RPMI8226 (cell line): ENCODE data around the gene SLC39A13.

Experiments
- DNase-seq: peaks from one replicate; pipeline ENCODE4 v3.0.0-alpha.2; 2015

SLC39A13 gene

DNA sequence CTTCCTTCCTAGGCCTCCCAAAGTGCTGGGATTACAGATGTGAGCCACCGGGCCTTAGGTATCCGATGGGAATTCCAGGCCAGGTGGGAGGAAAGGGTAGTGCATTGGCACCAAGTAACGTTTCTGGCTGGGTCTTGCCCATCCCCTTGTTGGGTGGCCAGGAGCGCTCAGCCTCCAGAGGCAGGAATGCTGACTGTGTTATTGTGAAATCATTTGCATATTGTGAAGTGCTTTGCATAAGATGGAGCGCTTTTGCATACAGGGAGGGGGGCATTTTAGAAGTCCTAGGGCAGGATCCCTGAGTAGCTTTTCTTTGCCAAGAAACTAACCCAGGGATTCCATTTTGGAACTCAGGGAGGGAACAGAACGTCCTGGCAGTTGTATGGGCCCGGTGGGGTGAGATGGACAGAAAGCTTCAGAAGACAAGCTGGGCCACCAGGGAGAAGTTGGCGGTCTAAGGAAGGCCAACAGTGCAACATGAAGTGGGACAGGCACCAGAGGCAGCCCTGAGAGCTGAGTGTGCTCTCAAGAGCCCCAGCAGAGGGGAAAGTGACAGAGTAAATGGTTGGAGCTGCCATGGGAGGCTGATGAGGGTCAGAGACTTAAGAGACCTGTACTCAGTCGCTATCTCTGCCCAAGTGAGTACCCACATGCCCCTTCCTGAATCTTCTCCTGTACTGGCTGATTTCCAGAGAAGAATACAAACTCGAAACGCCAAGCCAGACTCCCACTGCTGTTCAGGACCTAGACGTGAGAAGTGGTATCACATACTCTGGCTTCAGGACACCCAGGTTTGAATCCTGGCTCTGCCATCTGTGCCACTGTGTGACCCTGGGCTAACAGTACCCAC lies 1.3 kb upstream of the SLC39A13 start:
- DNase-seq, result peak; percentile 62

GRCh38 chr11:47408598-47409439 lies 429 bp downstream of the SLC39A13 start:
- peak; percentile 19 for DNase-seq

DNA sequence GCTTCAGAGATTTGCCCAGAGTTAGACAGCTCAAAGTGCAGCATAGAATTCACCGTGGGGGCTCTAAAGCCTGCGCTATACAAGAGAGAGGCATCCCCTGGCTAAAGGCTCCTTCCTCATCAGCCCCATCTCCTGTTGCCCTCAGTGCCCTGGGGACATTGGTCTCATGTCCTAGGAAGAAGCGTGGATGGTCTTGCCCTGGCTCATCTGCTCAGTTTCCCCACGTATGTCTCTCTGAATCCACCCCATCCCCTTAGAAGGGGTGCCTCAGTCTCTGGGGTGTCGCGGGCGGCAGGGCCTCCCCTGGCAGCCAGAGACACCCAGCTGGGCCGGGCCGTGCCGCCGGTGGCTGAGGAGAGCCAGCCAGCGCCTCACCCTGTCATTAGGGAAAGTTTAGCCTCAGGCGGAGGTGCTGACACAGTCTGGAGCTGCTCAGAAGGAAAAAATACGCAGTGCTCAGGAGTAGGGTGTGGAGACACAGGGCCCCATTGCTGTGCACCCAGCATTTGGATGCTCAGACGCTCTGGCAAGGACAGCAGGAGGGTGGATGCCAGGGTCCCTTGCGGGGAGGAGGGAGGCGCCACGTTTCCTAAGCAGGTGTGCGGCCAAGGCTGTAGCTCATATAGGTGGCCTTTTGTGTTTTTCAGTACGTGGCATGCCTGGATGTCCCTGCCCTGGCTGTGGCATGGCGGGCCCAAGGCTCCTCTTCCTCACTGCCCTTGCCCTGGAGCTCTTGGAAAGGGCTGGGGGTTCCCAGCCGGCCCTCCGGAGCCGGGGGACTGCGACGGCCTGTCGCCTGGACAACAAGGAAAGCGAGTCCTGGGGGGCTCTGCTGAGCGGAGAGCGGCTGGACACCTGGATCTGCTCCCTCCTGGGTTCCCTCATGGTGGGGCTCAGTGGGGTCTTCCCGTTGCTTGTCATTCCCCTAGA lies 1.3 kb downstream of the SLC39A13 start:
- DNase-seq, result no peak

DNA sequence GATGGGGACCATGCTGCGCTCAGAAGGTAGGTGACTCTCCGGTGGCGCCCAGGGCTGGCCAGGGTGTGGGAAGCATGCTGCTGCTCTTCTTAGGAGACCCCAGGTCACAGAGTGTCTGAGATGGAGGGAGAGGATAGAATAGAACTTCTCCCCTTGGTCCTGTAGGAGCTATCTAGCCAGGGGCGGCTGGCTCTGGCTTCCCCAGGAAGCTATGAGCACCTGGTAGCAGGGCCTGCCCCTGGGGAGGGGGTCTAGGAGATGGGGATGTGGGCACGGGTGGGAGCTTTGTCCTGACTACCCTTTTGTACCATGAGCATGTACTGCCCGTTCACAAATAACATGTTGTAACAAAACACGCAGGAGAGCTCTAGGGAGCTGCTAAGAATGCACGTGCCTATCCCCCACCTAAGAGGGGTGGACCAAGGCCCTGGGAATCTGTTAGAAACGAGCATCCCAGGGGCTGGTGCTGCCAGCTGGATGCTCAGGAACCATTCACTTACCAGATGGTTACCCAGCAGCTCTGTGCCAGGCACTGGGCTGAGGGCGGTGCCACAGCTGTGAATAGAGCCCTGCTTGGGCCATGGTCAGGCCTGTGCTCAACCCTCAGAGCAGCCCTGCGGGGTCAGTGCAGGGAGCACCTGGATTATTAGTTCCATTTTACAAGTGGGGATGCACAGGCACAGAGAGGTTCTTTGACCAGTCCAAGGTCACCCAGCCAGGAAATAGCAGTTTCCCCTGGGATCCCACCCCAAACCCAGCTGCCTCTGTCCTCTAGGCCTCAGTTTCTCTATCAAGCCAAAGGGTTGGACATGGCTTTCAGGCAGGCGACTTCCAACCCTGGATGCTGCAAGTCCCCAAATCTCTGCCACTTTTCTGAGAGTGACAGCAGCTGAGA lies 2.2 kb downstream of the SLC39A13 start:
- no peak for DNase-seq

- DNase-seq, result peak; percentile 63
Measured at GRCh38 chr11:47411884-47412746, 3.7 kb downstream of the SLC39A13 start.

DNA sequence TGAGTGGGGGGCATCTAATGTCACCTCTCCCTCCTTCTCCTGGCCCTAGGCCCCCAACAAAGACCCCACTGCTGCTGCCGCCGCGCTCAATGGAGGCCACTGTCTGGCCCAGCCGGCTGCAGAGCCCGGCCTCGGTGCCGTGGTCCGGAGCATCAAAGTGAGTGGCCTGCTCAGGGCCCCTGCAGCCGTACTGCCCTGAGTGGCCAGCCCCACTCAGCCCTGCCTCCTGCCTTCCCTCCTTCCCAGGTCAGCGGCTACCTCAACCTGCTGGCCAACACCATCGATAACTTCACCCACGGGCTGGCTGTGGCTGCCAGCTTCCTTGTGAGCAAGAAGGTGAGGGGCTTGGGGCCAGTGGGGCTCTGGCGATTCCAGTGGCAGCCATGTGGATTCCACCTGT lies 5.0 kb downstream of the SLC39A13 start:
- DNase-seq, result no peak

DNA sequence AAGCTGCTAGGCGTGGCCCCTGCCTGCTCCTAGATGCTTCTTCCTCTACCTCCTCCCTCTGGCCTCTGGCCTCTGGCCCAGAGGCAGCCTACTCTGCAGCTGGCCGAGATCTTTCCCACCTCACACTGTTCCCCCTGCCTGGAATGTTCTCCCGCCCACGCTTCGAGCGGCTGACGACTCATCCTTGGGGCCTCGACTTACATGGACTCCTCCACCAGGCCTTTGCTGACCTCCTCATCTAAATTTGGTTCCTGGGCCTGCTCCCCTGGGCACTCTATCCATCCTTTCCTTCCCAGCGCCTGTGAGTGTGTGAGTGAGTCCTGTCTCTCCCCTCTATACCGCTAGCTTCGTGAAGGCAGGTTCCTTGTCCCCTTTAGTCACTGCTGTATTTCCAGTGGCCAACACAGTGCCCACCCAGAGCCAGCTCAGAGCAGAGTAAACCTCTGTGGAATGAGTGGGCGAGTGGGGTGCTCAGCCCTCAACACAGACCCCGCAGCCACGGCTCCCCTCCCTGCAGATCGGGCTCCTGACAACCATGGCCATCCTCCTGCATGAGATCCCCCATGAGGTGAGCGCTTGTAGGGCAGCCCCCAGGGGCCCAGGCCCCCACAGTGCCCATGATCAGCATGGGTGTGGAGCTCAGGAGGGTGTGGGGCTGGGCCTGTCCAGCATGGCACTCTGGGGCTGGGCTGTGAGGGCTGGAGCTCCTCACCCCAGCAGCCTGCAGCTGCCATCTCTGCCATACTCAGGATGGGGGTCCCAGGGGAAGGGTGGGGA lies 5.7 kb downstream of the SLC39A13 start:
- no peak for DNase-seq

- no peak for DNase-seq
Measured at GRCh38 chr11:47414685-47415070, 6.3 kb downstream of the SLC39A13 start.

GRCh38 chr11:47415091-47415854 lies 6.9 kb downstream of the SLC39A13 start:
- no peak for DNase-seq

GRCh38 chr11:47415949-47416472 lies 7.6 kb downstream of the SLC39A13 start:
- no peak for DNase-seq

DNA sequence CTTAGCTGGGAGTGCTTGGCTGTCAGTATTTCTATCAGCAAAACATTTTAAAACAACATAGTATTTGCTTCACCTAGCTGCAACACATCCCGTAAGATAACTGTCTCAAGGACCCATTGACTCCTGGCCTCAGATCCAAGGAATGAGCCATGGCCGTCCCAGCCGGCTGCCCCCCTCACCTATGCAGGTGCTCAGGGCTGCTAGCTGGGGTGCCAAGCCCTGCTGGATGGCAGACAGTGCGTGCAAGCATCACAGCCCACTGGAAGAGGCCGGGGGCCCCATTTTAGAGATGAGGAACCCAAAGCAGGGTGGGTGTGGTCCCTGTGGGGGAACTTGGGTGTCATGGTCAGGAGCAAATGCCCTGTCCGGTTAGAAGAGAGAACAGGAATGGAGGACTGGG lies 9.3 kb downstream of the SLC39A13 start:
- DNase-seq, result no peak

DNA sequence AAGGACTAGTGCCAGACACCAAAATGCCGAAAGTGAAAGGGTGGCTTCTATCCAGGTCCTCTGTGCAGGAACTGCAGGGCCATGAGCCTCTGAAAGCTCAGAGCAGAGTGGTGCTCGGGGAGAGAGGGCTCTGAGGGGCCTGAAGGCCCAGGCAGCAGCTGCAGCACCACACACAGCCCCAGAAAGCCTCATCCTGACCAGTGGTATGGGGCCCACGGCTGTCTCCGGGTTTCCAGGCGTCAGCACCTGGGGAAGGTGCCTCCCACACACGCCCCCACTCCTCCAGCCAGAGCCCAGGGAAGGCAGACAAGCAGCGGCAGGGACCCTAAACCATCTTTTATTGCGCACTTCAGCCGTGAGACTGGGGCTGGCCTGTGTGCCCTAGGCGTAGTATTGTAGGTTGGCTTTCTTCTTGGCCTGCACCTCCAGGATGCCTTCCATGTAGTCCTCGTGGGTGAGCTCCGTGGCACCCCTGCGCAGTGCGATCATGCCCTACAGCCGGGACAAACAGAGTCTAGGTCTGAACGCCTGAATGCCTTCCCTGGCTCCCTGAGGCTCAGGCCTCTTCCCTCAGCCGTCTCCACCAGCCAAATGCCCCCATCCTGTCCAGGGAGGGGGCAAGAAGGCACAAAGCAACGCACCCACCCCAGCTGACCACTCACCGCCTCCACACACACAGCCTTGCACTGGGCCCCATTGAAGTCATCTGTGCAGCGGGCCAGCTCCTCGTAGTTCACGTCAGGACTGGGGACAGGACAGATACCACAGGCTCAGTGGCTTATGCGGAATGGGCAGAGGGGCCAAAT lies 10.3 kb downstream of the SLC39A13 start:
- no peak for DNase-seq

- no peak for DNase-seq
Measured at GRCh38 chr11:47425611-47426010, 17.2 kb downstream of the SLC39A13 start.

GRCh38 chr11:47426062-47426956 lies 17.9 kb downstream of the SLC39A13 start, which contains the start of gene PSMC3:
TSS of gene PSMC3 (minus strand) at chr11:47426439. CDS start at chr11:47426279, 160 bp downstream.
- DNase-seq, result peak; percentile 96

GRCh38 chr11:47430524-47430923 lies 22.1 kb downstream of the SLC39A13 start:
- DNase-seq, result no peak

GRCh38 chr11:47431356-47432083 lies 23.1 kb downstream of the SLC39A13 start:
- no peak for DNase-seq
